Aorta (tissue), 5 donors: ENCODE data around the gene SCYL1. TPM values are rescaled to one million over a fixed set of nuclear protein-coding genes. Genes with fewer than 3 reads are reported as not detected.
A peak's percentile ranks its signal among the peaks of the same experiment; 100 is the strongest.

ENCODE experiments used
- ATAC-seq: fragments of 200-7000 bp; cut with Tn5 transposase; one replicate; pipeline ENCODE4 v1.9.1; 2022; ENCODE audit warnings: moderate library complexity; ENCODE audit not compliant: low FRiP score
- DNase-seq, 2 donors: peaks; one replicate each; pipeline ENCODE4 v3.0.0-alpha.2; 2020
- H3K27ac ChIP-seq, 2 donors: one replicate each; pipeline ENCODE4 v1.5.1; 2013; ENCODE audit warnings: low read length in 2 of 2, mild to moderate bottlenecking in 2 of 2, moderate library complexity in 2 of 2, control low read depth in 1 of 2, inconsistent platforms in 1 of 2, low read depth in 1 of 2
- H3K27me3 ChIP-seq, 2 donors: one replicate each; pipeline ENCODE4 v1.6.1; 2013; ENCODE audit warnings: control low read depth in 1 of 2, low read length in 1 of 2, mild to moderate bottlenecking in 1 of 2, moderate library complexity in 1 of 2; ENCODE audit not compliant: insufficient read depth in 2 of 2, control insufficient read depth in 1 of 2
- H3K36me3 ChIP-seq, 2 donors: one replicate each; pipeline ENCODE4 v1.6.1; 2013; ENCODE audit warnings: control low read depth in 1 of 2, low read length in 1 of 2, mild to moderate bottlenecking in 1 of 2; ENCODE audit not compliant: insufficient read depth in 2 of 2, control insufficient read depth in 1 of 2
- H3K4me1 ChIP-seq, 2 donors: one replicate each; pipeline ENCODE4 v1.6.1; 2013; ENCODE audit warnings: low read length in 2 of 2, control low read depth in 1 of 2, mild to moderate bottlenecking in 1 of 2, moderate library complexity in 1 of 2; ENCODE audit not compliant: insufficient read depth in 2 of 2, control insufficient read depth in 1 of 2
- H3K4me3 ChIP-seq, 2 donors: one replicate each; pipeline ENCODE4 v1.5.1; 2013; ENCODE audit warnings: low read length in 2 of 2, control low read depth in 1 of 2, mild to moderate bottlenecking in 1 of 2
- H3K9me3 ChIP-seq: one replicate; pipeline ENCODE4 v1.6.1; 2013; ENCODE audit warnings: mild to moderate bottlenecking, low read length; ENCODE audit not compliant: control insufficient read depth
- WGBS, 2 donors: extraction: QIAGEN DNeasy Blood & Tissue Kit; methylation state at CpG; one replicate each; pipeline ENCODE4 v1.1.7; 2013; 5-methylcytosine and 5-hydroxymethylcytosine counted together
- intact Hi-C, 2 donors: fragments of 100-400 bp; cut with DNase I; formaldehyde crosslinking; loops; one replicate each; pipeline versions ENCODE4 v1.14.2 to v1.15.0; 2022
- polyA plus RNA-seq, 2 donors: library from polyadenylated mRNA; stranded (reverse); fragments of 200-250 nt; gene quantifications; one replicate each; pipeline ENCODE4 v1.2.3, GENCODE V29; 2013
- total RNA-seq, 2 donors: library from RNA; stranded (reverse); fragmentation: NEBNext Ultra II Directional; extraction: Animal tissue kit (Norgen Biotek cat#: 25700); gene quantifications; one replicate each; pipeline ENCODE4 v1.2.1, GENCODE V29; 2021
- donor health status: healthy with polysubstance abuse.
- donor health status: Bipolar disorder and iron deficiency.
- donor health status: DM: no; HTN: no; CAD: no.
- donor health status: DM: no; HTN: no; CAD: no.
- donor health status: DM: yes; HTN: yes; CAD: no.

Gene SCYL1
- total and polyA plus RNA-seq, 4 donors, result 31.3 to 98.9 (median 74.2) TPM

GRCh38 chr11:65537620-65538231 lies 12.8 kb downstream of the SCYL1 start:
- Histone ChIP-seq H3K4me1 (no peaks in the 10 kb centered on the region), H3K27me3 (no peaks in the 10 kb centered on the region), H3K4me3 (no peak overlapping the region), H3K27ac (no peak overlapping the region), H3K9me3 (no peaks in the 10 kb centered on the region), H3K36me3 (peaks cover 0 to 1% of the 10 kb centered on the region in 2 donors)
- whole genome bisulfite sequencing, 2 donors, result 52 to 61% methylated on average over 18 of the region's 18 CpGs
- no peak for ATAC-seq
- intact Hi-C loops, result no loop called here
- DNase-seq, result no peak

GRCh38 chr11:65538232-65538914 lies 13.5 kb downstream of the SCYL1 start:
- Histone ChIP-seq H3K27ac (no peak overlapping the region), H3K9me3 (no peaks in the 10 kb centered on the region), H3K36me3 (no peaks in the 10 kb centered on the region), H3K27me3 (no peaks in the 10 kb centered on the region), H3K4me1 (no peaks in the 10 kb centered on the region), H3K4me3 (no peak overlapping the region)
- no peak for DNase-seq
- intact Hi-C loops, result no loop called here
- WGBS, 2 donors, result 82 to 85% methylated on average over 38 to 43 of the region's 43 CpGs
- no peak for ATAC-seq

GRCh38 chr11:65538915-65539743 lies 14.2 kb downstream of the SCYL1 start:
- Histone ChIP-seq H3K27ac (peak overlapping the region in 1 of 2 donors; percentile 6), H3K27me3 (no peaks in the 10 kb centered on the region), H3K9me3 (no peaks in the 10 kb centered on the region), H3K4me3 (no peak overlapping the region), H3K4me1 (no peaks in the 10 kb centered on the region), H3K36me3 (no peaks in the 10 kb centered on the region)
- WGBS, 2 donors, result 86 to 87% methylated on average over 89 to 92 of the region's 92 CpGs
- intact Hi-C loops, result no loop called here
- DNase-seq (no peak), ATAC-seq (no peak)

- intact Hi-C loops, result loop anchor here (1.0 to 5.0 kb wide), 4 partner anchors 19 to 72 kb away; partner anchors contain the start of genes LTBP3 (in 1 of the 2) and MAP3K11 (in 1 of the 2)
These were observed 14.9 kb downstream of the SCYL1 start for GRCh38 chr11:65539744-65540289.

GRCh38 chr11:65540290-65541092 lies 15.6 kb downstream of the SCYL1 start:
- H3K36me3 ChIP-seq, result no peaks in the 10 kb centered on the region
- 1% methylated on average over 76 to 78 of the region's 78 CpGs for WGBS, 2 donors
- peak; percentile 95 for ATAC-seq
- no peaks in the 10 kb centered on the region for H3K4me1 ChIP-seq
- intact Hi-C loops, result loop anchor here (1.0 to 5.0 kb wide), 4 partner anchors 18 to 72 kb away; partner anchors contain the start of genes LTBP3 (in 1 of the 2) and MAP3K11 (in 1 of the 2)
- H3K27me3 ChIP-seq, result no peaks in the 10 kb centered on the region
- peak; percentile 93 to 97 for DNase-seq
- peak overlapping the region in 1 of 2 donors; percentile 85 for H3K27ac ChIP-seq
- no peaks in the 10 kb centered on the region for H3K9me3 ChIP-seq
- H3K4me3 ChIP-seq, result no peak overlapping the region

More at GRCh38 chr11:65539744-65540289, 14.9 kb downstream of the SCYL1 start:
- DNase-seq (no peak), ATAC-seq (no peak)
- Histone ChIP-seq H3K9me3 (no peaks in the 10 kb centered on the region), H3K4me1 (no peaks in the 10 kb centered on the region), H3K27me3 (no peaks in the 10 kb centered on the region), H3K4me3 (no peak overlapping the region), H3K27ac (peak overlapping the region in 1 of 2 donors; percentile 6), H3K36me3 (no peaks in the 10 kb centered on the region)
- 25 to 26% methylated on average over 39 to 60 of the region's 60 CpGs for WGBS, 2 donors

GRCh38 chr11:65541093-65541982 lies 16.5 kb downstream of the SCYL1 start:
- intact Hi-C loops, result loop anchor here (2.0 to 5.0 kb wide), 3 partner anchors 17 to 71 kb away; partner anchors contain the start of genes LTBP3 (in 1 of the 2) and MAP3K11 (in 1 of the 2)
- Histone ChIP-seq H3K4me3 (no peak overlapping the region), H3K9me3 (no peaks in the 10 kb centered on the region), H3K27me3 (no peaks in the 10 kb centered on the region), H3K36me3 (no peaks in the 10 kb centered on the region), H3K4me1 (no peaks in the 10 kb centered on the region), H3K27ac (peak overlapping the region in 1 of 2 donors; percentile 85)
- DNase-seq, result no peak
- ATAC-seq, result no peak
- WGBS, 2 donors, result 42% methylated on average over 18 of the region's 18 CpGs

GRCh38 chr11:65542738-65543390 lies 18.0 kb downstream of the SCYL1 start:
- H3K36me3 ChIP-seq, result no peaks in the 10 kb centered on the region
- H3K27me3 ChIP-seq, result no peaks in the 10 kb centered on the region
- H3K4me1 ChIP-seq, result no peaks in the 10 kb centered on the region
- H3K27ac ChIP-seq, result no peak overlapping the region
- no peak for ATAC-seq
- no peaks in the 10 kb centered on the region for H3K9me3 ChIP-seq
- intact Hi-C loops, result loop anchor here in 1 of 2 donors (5.0 kb wide), 2 partner anchors 49 to 69 kb away; partner anchors contain the start of gene MAP3K11
- WGBS, 2 donors, result 86 to 87% methylated on average over 3 of the region's 3 CpGs
- H3K4me3 ChIP-seq, result no peak overlapping the region
- DNase-seq, result no peak
